ENCODE results near the gene SESN1.

SESN1 gene

GRCh38 chr6:108988296-108988695, 106.3 kb downstream of the SESN1 start:
- no peaks in the 10 kb centered on the region for H3K79me2 ChIP-seq (ENCODE audit: insufficient read depth, low read length)
- no peaks in the 10 kb centered on the region for H4K20me1 ChIP-seq (ENCODE audit: insufficient read depth, low read length, poor library complexity, severe bottlenecking)
- no peaks in the 10 kb centered on the region; the same call in 1 of the 2 replicates for H3F3A ChIP-seq (ENCODE audit: low read depth)
- no peak for TF ChIP-seq CTCF (conservative IDR thresholded peaks at IDR 0.05; ENCODE audit: low read length)
- TF ChIP-seq EZH2phosphoT487 (IDR thresholded peaks at IDR 0.05; ENCODE audit: borderline replicate concordance), result no peak
- H3K4me1 ChIP-seq (ENCODE audit: insufficient read depth, low read length, poor library complexity, severe bottlenecking), result peaks cover 14% of the 10 kb centered on the region
- H3K4me3 ChIP-seq (ENCODE audit: low read length, poor library complexity, severe bottlenecking), result no peak overlapping the region
- H3K9me2 ChIP-seq (replicated peaks; ENCODE audit: low read depth, low read length), result no peaks in the 10 kb centered on the region
- no peaks in the 10 kb centered on the region for H3K27me3 ChIP-seq (ENCODE audit: insufficient read depth, low read length, poor library complexity, severe bottlenecking)
- H2AFZ ChIP-seq (ENCODE audit: low read length), result no peak overlapping the region
- no peak overlapping the region for H3K4me2 ChIP-seq (ENCODE audit: low read depth, low read length, poor library complexity, severe bottlenecking)
- H3K9me3 ChIP-seq (ENCODE audit: insufficient read depth, low read depth, low read length), result no peaks in the 10 kb centered on the region
- no peak overlapping the region for H3K9ac ChIP-seq (ENCODE audit: low read depth, low read length, poor library complexity, severe bottlenecking)
- peaks cover 42% of the 10 kb centered on the region for H3K36me3 ChIP-seq (ENCODE audit: insufficient read depth, low read length)

- no peak overlapping the region for H3K9ac ChIP-seq (ENCODE audit: low read depth, low read length, poor library complexity, severe bottlenecking)
- H3K9me2 ChIP-seq (replicated peaks; ENCODE audit: low read depth, low read length), result no peaks in the 10 kb centered on the region
- H3K9me3 ChIP-seq (ENCODE audit: insufficient read depth, low read depth, low read length), result peaks cover 3% of the 10 kb centered on the region; the same call in 1 of the 2 replicates
- no peak for TF ChIP-seq CTCF (conservative IDR thresholded peaks at IDR 0.05; ENCODE audit: low read length)
- no peak for TF ChIP-seq EZH2phosphoT487 (IDR thresholded peaks at IDR 0.05; ENCODE audit: borderline replicate concordance)
- no peak overlapping the region for H2AFZ ChIP-seq (ENCODE audit: low read length)
- H3K4me3 ChIP-seq (ENCODE audit: low read length, poor library complexity, severe bottlenecking), result no peak overlapping the region
- H3F3A ChIP-seq (ENCODE audit: low read depth), result no peaks in the 10 kb centered on the region; the same call in 1 of the 2 replicates
- no peaks in the 10 kb centered on the region for H4K20me1 ChIP-seq (ENCODE audit: insufficient read depth, low read length, poor library complexity, severe bottlenecking)
- no peak overlapping the region for H3K4me2 ChIP-seq (ENCODE audit: low read depth, low read length, poor library complexity, severe bottlenecking)
- H3K79me2 ChIP-seq (ENCODE audit: insufficient read depth, low read length), result no peaks in the 10 kb centered on the region
- peaks cover 37% of the 10 kb centered on the region for H3K36me3 ChIP-seq (ENCODE audit: insufficient read depth, low read length)
- peaks cover 14% of the 10 kb centered on the region for H3K4me1 ChIP-seq (ENCODE audit: insufficient read depth, low read length, poor library complexity, severe bottlenecking)
- no peaks in the 10 kb centered on the region for H3K27me3 ChIP-seq (ENCODE audit: insufficient read depth, low read length, poor library complexity, severe bottlenecking)
These were observed 107.5 kb downstream of the SESN1 start for GRCh38 chr6:108987156-108987555.

GRCh38 chr6:108985301-108985700, 109.3 kb downstream of the SESN1 start:
- Histone ChIP-seq H3K36me3 (ENCODE audit: insufficient read depth, low read length) (peaks cover 26% of the 10 kb centered on the region), H2AFZ (ENCODE audit: low read length) (no peak overlapping the region), H3K4me2 (ENCODE audit: low read depth, low read length, poor library complexity, severe bottlenecking) (no peak overlapping the region), H3K9me3 (ENCODE audit: insufficient read depth, low read depth, low read length) (peaks cover 3% of the 10 kb centered on the region; the same call in 1 of the 2 replicates), H3K9ac (ENCODE audit: low read depth, low read length, poor library complexity, severe bottlenecking) (no peak overlapping the region), H4K20me1 (ENCODE audit: insufficient read depth, low read length, poor library complexity, severe bottlenecking) (no peaks in the 10 kb centered on the region), H3K4me3 (ENCODE audit: low read length, poor library complexity, severe bottlenecking) (no peak overlapping the region), H3K27me3 (ENCODE audit: insufficient read depth, low read length, poor library complexity, severe bottlenecking) (no peaks in the 10 kb centered on the region), H3K79me2 (ENCODE audit: insufficient read depth, low read length) (no peaks in the 10 kb centered on the region), H3K4me1 (ENCODE audit: insufficient read depth, low read length, poor library complexity, severe bottlenecking) (peaks cover 14% of the 10 kb centered on the region), H3K9me2 (replicated peaks; ENCODE audit: low read depth, low read length) (no peaks in the 10 kb centered on the region), H3F3A (ENCODE audit: low read depth) (no peaks in the 10 kb centered on the region; the same call in 1 of the 2 replicates)
- no peak for TF ChIP-seq EZH2phosphoT487 (IDR thresholded peaks at IDR 0.05; ENCODE audit: borderline replicate concordance)

- Histone ChIP-seq H3K79me2 (ENCODE audit: insufficient read depth, low read length) (no peaks in the 10 kb centered on the region), H3K27me3 (ENCODE audit: insufficient read depth, low read length, poor library complexity, severe bottlenecking) (no peaks in the 10 kb centered on the region), H3K4me2 (ENCODE audit: low read depth, low read length, poor library complexity, severe bottlenecking) (no peak overlapping the region), H2AFZ (ENCODE audit: low read length) (no peak overlapping the region), H3K4me1 (ENCODE audit: insufficient read depth, low read length, poor library complexity, severe bottlenecking) (peaks cover 14% of the 10 kb centered on the region), H3F3A (ENCODE audit: low read depth) (no peaks in the 10 kb centered on the region; the same call in 1 of the 2 replicates), H3K36me3 (ENCODE audit: insufficient read depth, low read length) (peaks cover 10% of the 10 kb centered on the region; the same call in 1 of the 2 replicates), H3K9me2 (replicated peaks; ENCODE audit: low read depth, low read length) (no peaks in the 10 kb centered on the region), H3K9me3 (ENCODE audit: insufficient read depth, low read depth, low read length) (peaks cover 3% of the 10 kb centered on the region; the same call in 1 of the 2 replicates), H3K9ac (ENCODE audit: low read depth, low read length, poor library complexity, severe bottlenecking) (no peak overlapping the region), H4K20me1 (ENCODE audit: insufficient read depth, low read length, poor library complexity, severe bottlenecking) (no peaks in the 10 kb centered on the region), H3K4me3 (ENCODE audit: low read length, poor library complexity, severe bottlenecking) (no peak overlapping the region)
- TF ChIP-seq EZH2phosphoT487 (IDR thresholded peaks at IDR 0.05; ENCODE audit: borderline replicate concordance), result no peak
- TF ChIP-seq CTCF (conservative IDR thresholded peaks at IDR 0.05; ENCODE audit: low read length), result no peak
These were observed 111.5 kb downstream of the SESN1 start for GRCh38 chr6:108983151-108983550.
